H9 (cell line): Measurements from ENCODE around the gene SLC17A2. TPM values are rescaled to one million over a fixed set of nuclear protein-coding genes. Genes with fewer than 3 reads are reported as not detected.

Source experiments
- DNase-seq: peaks from one replicate; pipeline ENCODE4 v3.0.0-alpha.2; 2017
- H2AFZ ChIP-seq: one replicate; pipeline ENCODE4 v1.6.1; 2013; ENCODE audit warnings: mild to moderate bottlenecking, low read length, control low read depth, moderate library complexity
- H2AK5ac ChIP-seq: 2 replicates; pipeline ENCODE4 v1.6.1; 2013; ENCODE audit warnings: low read length, control low read depth, mixed read lengths; ENCODE audit not compliant: insufficient read length
- H2BK120ac ChIP-seq: one replicate; pipeline ENCODE4 v1.6.1; 2013; ENCODE audit warnings: low read depth, mild to moderate bottlenecking, low read length, control low read depth, inconsistent platforms; ENCODE audit not compliant: poor library complexity, severe bottlenecking
- H2BK12ac ChIP-seq: 2 replicates; pipeline ENCODE4 v1.6.1; 2013; ENCODE audit warnings: low read length, control low read depth, mixed read lengths, low read depth; ENCODE audit not compliant: insufficient read length
- H2BK15ac ChIP-seq: 2 replicates; pipeline ENCODE4 v1.6.1; 2013; ENCODE audit warnings: low read depth, low read length, control low read depth
- H2BK20ac ChIP-seq: one replicate; pipeline ENCODE4 v1.6.1; 2013; ENCODE audit warnings: low read depth, mild to moderate bottlenecking, low read length, control low read depth, inconsistent platforms; ENCODE audit not compliant: poor library complexity, severe bottlenecking
- H2BK5ac ChIP-seq: 2 replicates; pipeline ENCODE4 v1.6.1; 2013; ENCODE audit warnings: low read length, control low read depth, mixed read lengths; ENCODE audit not compliant: insufficient read length
- H3K14ac ChIP-seq: 2 replicates; pipeline ENCODE4 v1.6.1; 2013; ENCODE audit warnings: low read length, control low read depth; ENCODE audit not compliant: insufficient read depth
- H3K18ac ChIP-seq: 2 replicates; pipeline ENCODE4 v1.6.1; 2013; ENCODE audit warnings: low read depth, mild to moderate bottlenecking, mixed read lengths, low read length, control low read depth; ENCODE audit not compliant: insufficient read length
- H3K23ac ChIP-seq: 2 replicates; pipeline ENCODE4 v1.6.1; 2013; ENCODE audit warnings: low read length, control low read depth, mixed read lengths, low read depth; ENCODE audit not compliant: insufficient read length
- H3K23me2 ChIP-seq: 2 replicates; pipeline ENCODE4 v1.6.1; 2013; ENCODE audit warnings: low read depth, mild to moderate bottlenecking, mixed read lengths, low read length, control low read depth; ENCODE audit not compliant: insufficient read length, poor library complexity, severe bottlenecking
- H3K27ac ChIP-seq: 2 replicates; pipeline ENCODE4 v1.5.1; 2013; ENCODE audit warnings: low read length, control low read depth, mixed read lengths, low read depth; ENCODE audit not compliant: insufficient read length
- H3K27me3 ChIP-seq: 2 replicates; pipeline ENCODE4 v1.6.1; 2013; ENCODE audit warnings: low read length, control low read depth, inconsistent platforms; ENCODE audit not compliant: insufficient read depth
- H3K4ac ChIP-seq: 2 replicates; pipeline ENCODE4 v1.6.1; 2013; ENCODE audit warnings: low read depth, mild to moderate bottlenecking, control low read depth, inconsistent platforms, low read length, moderate library complexity
- H3K4me1 ChIP-seq: 2 replicates; pipeline ENCODE4 v1.6.1; 2013; ENCODE audit warnings: low read length, control low read depth, inconsistent platforms; ENCODE audit not compliant: insufficient read depth
- H3K4me2 ChIP-seq: 2 replicates; pipeline ENCODE4 v1.6.1; 2013; ENCODE audit warnings: low read length, control low read depth, mixed read lengths; ENCODE audit not compliant: insufficient read length, insufficient read depth
- H3K56ac ChIP-seq: 2 replicates; pipeline ENCODE4 v1.6.1; 2013; ENCODE audit warnings: low read depth, mild to moderate bottlenecking, mixed read lengths, low read length, control low read depth; ENCODE audit not compliant: insufficient read length
- H3K79me1 ChIP-seq: 2 replicates; pipeline ENCODE4 v1.6.1; 2013; ENCODE audit warnings: low read depth, mild to moderate bottlenecking, moderate library complexity, low read length, control low read depth, inconsistent platforms; ENCODE audit not compliant: insufficient read depth, poor library complexity, severe bottlenecking
- H3K79me2 ChIP-seq: 2 replicates; pipeline ENCODE4 v1.6.1; 2013; ENCODE audit warnings: low read length, control low read depth, inconsistent platforms; ENCODE audit not compliant: insufficient read depth
- H3K9ac ChIP-seq: 2 replicates; pipeline ENCODE4 v1.6.1; 2013; ENCODE audit warnings: low read length, control low read depth, mixed read lengths; ENCODE audit not compliant: insufficient read length; ENCODE audit errors: extremely low read depth
- H3K9me3 ChIP-seq: one replicate; pipeline ENCODE4 v1.6.1; 2013; ENCODE audit warnings: low read depth, low read length, inconsistent platforms; ENCODE audit not compliant: control insufficient read depth
- H3T11ph ChIP-seq: one replicate; pipeline ENCODE4 v1.6.1; 2013; ENCODE audit warnings: mild to moderate bottlenecking, low read length, control low read depth, inconsistent platforms
- H4K20me1 ChIP-seq: one replicate; pipeline ENCODE4 v1.6.1; 2013; ENCODE audit not compliant: control insufficient read depth, insufficient read length, insufficient read depth
- H4K5ac ChIP-seq: 2 replicates; pipeline ENCODE4 v1.6.1; 2013; ENCODE audit warnings: low read depth, mild to moderate bottlenecking, mixed read lengths, low read length, control low read depth; ENCODE audit not compliant: insufficient read length
- H4K8ac ChIP-seq: replicated peaks from 2 replicates; pipeline ENCODE4 v1.6.1; 2013; ENCODE audit warnings: low read length, control low read depth, mixed read lengths, low read depth; ENCODE audit not compliant: insufficient read length
- H4K91ac ChIP-seq: 2 replicates; pipeline ENCODE4 v1.6.1; 2013; ENCODE audit warnings: low read depth, mild to moderate bottlenecking, moderate library complexity, mixed read lengths, low read length, control low read depth; ENCODE audit not compliant: insufficient read length
- H3K27ac Mint-ChIP-seq, 3 experiments: 2 replicates in 2 of 3; 3 replicates in 1 of 3; pipeline ENCODE4 v1.8.0; 2020 to 2021; ENCODE audit warnings: mixed read lengths in 3 of 3, mild to moderate bottlenecking in 1 of 3, moderate library complexity in 1 of 3
- H3K27me3 Mint-ChIP-seq: 2 replicates; pipeline ENCODE4 v1.8.0; 2021; ENCODE audit warnings: low read depth, mild to moderate bottlenecking, moderate library complexity, mixed read lengths
- H3K36me3 Mint-ChIP-seq, 3 experiments: 2 replicates in 2 of 3; 3 replicates in 1 of 3; pipeline ENCODE4 v1.8.0; 2020 to 2021; ENCODE audit warnings: low read depth in 3 of 3, mixed read lengths in 3 of 3; ENCODE audit not compliant: insufficient read depth in 1 of 3
- H3K4me1 Mint-ChIP-seq, 2 experiments: 2 replicates each; pipeline ENCODE4 v1.8.0; 2020; ENCODE audit warnings: mixed read lengths in 2 of 2
- H3K4me3 Mint-ChIP-seq, 2 experiments: 2 replicates in 1 of 2; 3 replicates in 1 of 2; pipeline ENCODE4 v1.8.0; 2020 to 2021; ENCODE audit warnings: mild to moderate bottlenecking in 2 of 2, mixed read lengths in 2 of 2, moderate library complexity in 1 of 2
- H3K9me3 Mint-ChIP-seq, 2 experiments: 2 replicates in 1 of 2; 3 replicates in 1 of 2; pipeline ENCODE4 v1.8.0; 2020; ENCODE audit warnings: mild to moderate bottlenecking in 2 of 2, mixed read lengths in 2 of 2, moderate library complexity in 1 of 2
- CTCF ChIP-seq: fragments of 200-600 bp; sonication (generic); conservative IDR thresholded peaks from 3 replicates; pipeline ENCODE4 v1.8.0; 2021; ENCODE audit warnings: antibody characterized with exemption, mild to moderate bottlenecking
- WGBS: extraction: QIAGEN DNeasy Blood & Tissue Kit; methylation state at CpG from one replicate; pipeline ENCODE4 v1.1.7; 2013; ENCODE audit warnings: missing lambda C conversion rate, low lambda C conversion rate, mixed read lengths; ENCODE audit not compliant: insufficient read length; ENCODE audit errors: extremely low coverage; 5-methylcytosine and 5-hydroxymethylcytosine counted together
- total RNA-seq: library from RNA; stranded (reverse); gene quantifications from 2 replicates; pipeline ENCODE4 v1.2.1, GENCODE V29; 2021

SLC17A2 gene
- total RNA-seq, 1 experiment from 2014 or later, result not detected

- Histone ChIP-seq H3K18ac (no peak overlapping the region), H3K27ac (no peak overlapping the region), H3K27me3 (no peaks in the 10 kb centered on the region), H2BK120ac (no peak overlapping the region), H2BK15ac (no peak overlapping the region), H2BK12ac (no peak overlapping the region), H4K5ac (no peak overlapping the region), H3T11ph (no peak overlapping the region), H3K23me2 (no peaks in the 10 kb centered on the region), H3K4me1 (no peaks in the 10 kb centered on the region), H3K14ac (no peak overlapping the region), H2BK20ac (no peak overlapping the region), H2AK5ac (no peak overlapping the region), H3K4me2 (no peak overlapping the region), H3K56ac (no peak overlapping the region), H2AFZ (no peak overlapping the region), H3K9me3 (no peaks in the 10 kb centered on the region), H4K91ac (no peak overlapping the region), H4K20me1 (no peaks in the 10 kb centered on the region), H3K23ac (no peak overlapping the region), H3K4ac (no peak overlapping the region), H3K79me2 (no peaks in the 10 kb centered on the region), H2BK5ac (no peak overlapping the region), H3K9ac (no peak overlapping the region), H3K79me1 (no peaks in the 10 kb centered on the region), H4K8ac (no peak overlapping the region)
- WGBS, result no CpG with 5 or more reads among the region's 3 CpGs
- no peak overlapping the region for H3K4me3 Mint-ChIP-seq
- peaks cover 6 to 9% of the 10 kb centered on the region in 2 experiments for H3K4me1 Mint-ChIP-seq
- no peak for TF ChIP-seq CTCF
- H3K27me3 Mint-ChIP-seq, result no peaks in the 10 kb centered on the region; the same call in none of the 2 replicates
- peaks cover 5 to 9% (median 8%) of the 10 kb centered on the region in 3 experiments for H3K36me3 Mint-ChIP-seq
- no peak overlapping the region; a peak in 1 of 7 replicates for H3K27ac Mint-ChIP-seq
- H3K9me3 Mint-ChIP-seq, result peaks cover 9 to 10% of the 10 kb centered on the region in 2 experiments
- no peak for DNase-seq
Measured at GRCh38 chr6:25953733-25954132, 23.2 kb upstream of the SLC17A2 start.
